ENCODE measurements around the gene IRAK4. TPM values are rescaled to one million over a fixed set of nuclear protein-coding genes. Genes with fewer than 3 reads are reported as not detected.

IRAK4 gene
- polyA plus RNA-seq, 3 donors = 13.3 to 13.7 (median 13.6) TPM

- peak; percentile 43 to 58 (median 56) for DNase-seq (ENCODE audit: low read depth in 3 of 3, low spot score in 2 of 3)
Observed at GRCh38 chr12:43835656-43836474, 77.1 kb downstream of the IRAK4 start, which contains the start of gene TMEM117. TMEM117 (plus strand) TSS chr12:43836081.

GRCh38 chr12:43836475-43836989 lies 77.8 kb downstream of the IRAK4 start:
- peak in 1 of 3 donors; percentile 10 for DNase-seq (ENCODE audit: low read depth in 3 of 3, low spot score in 2 of 3)

Other genes with a start within 250 kb of the IRAK4 start
- gene ADAMTS20, start 206.7 kb upstream of the IRAK4 start, polyA plus RNA-seq (ENCODE audit: insufficient read length in 3 of 3) = under 1 TPM; 0.61 to 0.76 (median 0.76) TPM
- gene PUS7L, start 161 bp upstream of the IRAK4 start, polyA plus RNA-seq (ENCODE audit: insufficient read length in 3 of 3) = 10 to 100 TPM; 12.4 to 14.7 (median 13.1) TPM
- 10 to 100 TPM; 77.3 to 83.9 (median 81.9) TPM for gene TWF1, start 47.4 kb downstream of the IRAK4 start, polyA plus RNA-seq (ENCODE audit: insufficient read length in 3 of 3)
- gene TMEM117, start 77.1 kb downstream of the IRAK4 start, polyA plus RNA-seq (ENCODE audit: insufficient read length in 3 of 3) = 10 to 100 TPM; 14.7 to 15.8 (median 14.8) TPM